HUES64 (cell line): ENCODE measurements around the gene SMIM29.
"Not testable (repeated sequence)": the region's sequence is repeated elsewhere in the genome, so short reads cannot be mapped to it uniquely, and the experiment has no call there.

Experiments used
- H3K27ac ChIP-seq: 2 replicates; pipeline ENCODE4 v1.7.0; 2013; ENCODE audit warnings: low read depth, low read length, inconsistent platforms
- H3K27me3 ChIP-seq: 2 replicates; pipeline ENCODE4 v1.6.1; 2013; ENCODE audit warnings: mild to moderate bottlenecking, low read length; ENCODE audit not compliant: insufficient read depth
- H3K36me3 ChIP-seq: 2 replicates; pipeline ENCODE4 v1.6.1; 2013; ENCODE audit warnings: mild to moderate bottlenecking, low read length; ENCODE audit not compliant: insufficient read depth
- H3K4me1 ChIP-seq: 2 replicates; pipeline ENCODE4 v1.6.1; 2013; ENCODE audit warnings: mild to moderate bottlenecking, low read length, moderate library complexity; ENCODE audit not compliant: insufficient read depth
- H3K4me3 ChIP-seq: 2 replicates; pipeline ENCODE4 v1.5.1; 2013; ENCODE audit warnings: mild to moderate bottlenecking, low read length, moderate library complexity
- H3K9ac ChIP-seq: 2 replicates; pipeline ENCODE4 v1.6.1; 2013; ENCODE audit warnings: mild to moderate bottlenecking, low read depth, low read length
- H3K9me3 ChIP-seq: 2 replicates; pipeline ENCODE4 v1.6.1; 2013; ENCODE audit warnings: low read depth, low read length; ENCODE audit not compliant: insufficient read depth
- WGBS: fragments of 150-250, 120-280 bp; methylation state at CpG from one replicate; pipeline ENCODE4 v1.1.7; 2013; ENCODE audit warnings: missing lambda C conversion rate; 5-methylcytosine and 5-hydroxymethylcytosine counted together

The SMIM29 gene

GRCh38 chr6:34263484-34263883 lies 14.7 kb upstream of the SMIM29 start:
- not testable (repeated sequence) for H3K36me3 ChIP-seq, H3K9me3 ChIP-seq, H3K4me3 ChIP-seq, H3K27me3 ChIP-seq, H3K27ac ChIP-seq, H3K4me1 ChIP-seq, H3K9ac ChIP-seq
- WGBS: 96% methylated on average over 22 of the region's 23 CpGs

DNA sequence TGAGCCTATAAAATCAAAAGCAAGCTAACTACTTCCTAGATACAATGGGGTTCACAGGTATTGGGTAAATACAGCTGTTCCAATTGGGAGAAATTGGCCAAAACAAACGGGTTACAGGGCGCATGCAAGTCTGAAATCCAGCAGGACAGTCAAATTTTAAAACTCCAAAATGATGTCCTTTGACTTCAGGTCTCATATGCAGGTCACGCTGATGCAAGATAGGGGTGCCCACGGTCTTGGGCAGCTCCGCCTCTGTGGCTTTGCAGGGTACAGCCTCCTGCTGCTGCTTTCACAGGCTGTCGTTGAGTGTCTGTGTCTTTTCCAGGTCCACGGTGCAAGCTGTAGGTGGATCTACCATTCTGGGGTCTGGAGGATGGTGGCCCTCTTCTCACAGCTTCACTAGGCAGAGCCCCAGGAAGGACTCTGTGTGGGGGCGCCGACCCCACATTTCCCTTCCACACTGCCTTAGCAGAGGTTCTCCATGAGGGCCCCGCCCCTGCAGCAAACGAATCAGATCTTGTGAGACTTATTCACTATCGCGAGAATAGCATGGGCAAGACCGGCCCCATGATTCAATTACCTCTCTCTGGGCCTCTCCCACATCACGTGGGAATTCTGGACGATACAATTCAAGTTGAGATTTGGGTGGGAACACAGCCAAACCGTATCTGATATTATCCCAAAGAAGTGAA lies 11.9 kb upstream of the SMIM29 start:
- H3K4me1 ChIP-seq: no peaks in the 10 kb centered on the region
- no peak overlapping the region for H3K27ac ChIP-seq
- no peak overlapping the region for H3K4me3 ChIP-seq
- 0 out of 2 replicates have a peak, but pooled peaks cover 6% of the 10 kb centered on the region for H3K9me3 ChIP-seq
- no peaks in the 10 kb centered on the region for H3K27me3 ChIP-seq
- H3K36me3 ChIP-seq: no peaks in the 10 kb centered on the region
- 88% methylated on average over 17 of the region's 17 CpGs for WGBS
- no peak overlapping the region for H3K9ac ChIP-seq

DNA sequence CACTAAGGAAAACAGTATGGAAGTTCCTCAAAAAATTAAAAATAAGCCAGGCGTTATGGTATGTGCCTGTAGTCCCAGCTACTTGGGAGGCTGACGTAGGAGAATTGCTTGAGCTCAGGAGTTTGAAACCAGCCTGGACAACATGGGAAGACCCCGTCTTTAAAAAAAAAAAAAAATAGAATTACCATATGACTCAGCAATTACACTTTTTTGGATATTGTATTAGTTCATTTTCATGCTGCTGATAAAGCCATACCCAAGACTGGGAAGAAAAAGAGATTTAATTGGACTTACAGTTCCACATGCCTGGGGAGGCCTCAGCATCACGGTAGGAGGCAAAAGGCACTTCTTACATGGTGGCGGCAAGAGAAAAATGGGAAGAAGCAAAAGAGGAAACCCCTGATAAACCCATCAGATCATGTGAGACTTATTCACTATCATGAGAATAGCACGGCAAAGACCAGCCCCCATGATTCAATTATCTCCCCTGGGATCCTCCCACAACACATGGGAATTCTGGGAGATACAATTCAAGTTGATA lies 10.8 kb upstream of the SMIM29 start:
- no peaks in the 10 kb centered on the region for H3K4me1 ChIP-seq
- H3K9ac ChIP-seq: no peak overlapping the region
- no peaks in the 10 kb centered on the region for H3K27me3 ChIP-seq
- H3K9me3 ChIP-seq: 0 out of 2 replicates have a peak, but pooled peaks cover 6% of the 10 kb centered on the region
- WGBS: 97% methylated on average over 5 of the region's 6 CpGs
- H3K27ac ChIP-seq: no peak overlapping the region
- H3K36me3 ChIP-seq: no peaks in the 10 kb centered on the region
- no peak overlapping the region for H3K4me3 ChIP-seq

DNA sequence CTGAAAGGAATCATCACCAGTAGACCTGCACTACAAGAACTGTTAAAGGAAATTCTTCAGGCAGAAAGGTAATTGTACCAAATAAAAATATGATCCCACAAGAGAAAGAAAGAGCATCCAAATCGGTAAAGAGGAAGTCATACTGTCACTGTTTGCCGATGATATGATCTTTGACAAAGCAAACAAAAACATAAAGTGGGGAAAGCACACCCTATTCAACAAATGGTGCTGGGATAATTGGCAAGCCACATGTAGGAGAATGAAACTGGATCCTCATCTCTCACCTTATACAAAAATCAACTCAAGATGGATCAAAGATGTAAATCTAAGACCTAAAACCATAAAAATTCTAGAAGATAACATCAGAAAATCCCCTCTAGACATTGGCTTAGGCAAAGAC lies 3.6 kb upstream of the SMIM29 start:
- 94% methylated on average over 2 of the region's 2 CpGs for WGBS
- H3K4me3 ChIP-seq, H3K9ac ChIP-seq, H3K9me3 ChIP-seq, H3K4me1 ChIP-seq, H3K27ac ChIP-seq, H3K27me3 ChIP-seq, H3K36me3 ChIP-seq: not testable (repeated sequence)

- Histone ChIP-seq H3K27ac (no peak overlapping the region), H3K4me1 (no peaks in the 10 kb centered on the region; the same call in 1 of the 2 replicates), H3K9me3 (no peaks in the 10 kb centered on the region), H3K27me3 (no peaks in the 10 kb centered on the region), H3K36me3 (peaks cover 6% of the 10 kb centered on the region), H3K9ac (peak overlapping the region; percentile 87), H3K4me3 (peak overlapping the region; percentile 97)
- WGBS: 57% methylated on average over 18 of the region's 18 CpGs
Observed at GRCh38 chr6:34249469-34250261, 859 bp upstream of the SMIM29 start.

GRCh38 chr6:34248198-34248726 lies 544 bp downstream of the SMIM29 start:
- Histone ChIP-seq H3K4me1 (peaks cover 3% of the 10 kb centered on the region; the same call in 1 of the 2 replicates), H3K4me3 (peak overlapping the region; percentile 76), H3K9ac (peak overlapping the region; percentile 53), H3K27ac (peak overlapping the region; percentile 51; the same call in 1 of the 2 replicates), H3K27me3 (no peaks in the 10 kb centered on the region), H3K36me3 (peaks cover 19% of the 10 kb centered on the region), H3K9me3 (no peaks in the 10 kb centered on the region)
- WGBS: 9% methylated on average over 17 of the region's 17 CpGs

GRCh38 chr6:34247481-34248197 lies 1.2 kb downstream of the SMIM29 start:
- no peak overlapping the region for H3K27ac ChIP-seq
- 90% methylated on average over 6 of the region's 6 CpGs for WGBS
- H3K36me3 ChIP-seq: peaks cover 25% of the 10 kb centered on the region
- H3K9me3 ChIP-seq: no peaks in the 10 kb centered on the region
- H3K27me3 ChIP-seq: no peaks in the 10 kb centered on the region
- H3K9ac ChIP-seq: no peak overlapping the region
- peaks cover 8% of the 10 kb centered on the region; the same call in 1 of the 2 replicates for H3K4me1 ChIP-seq
- H3K4me3 ChIP-seq: peak overlapping the region; percentile 76; the same call in 1 of the 2 replicates

DNA sequence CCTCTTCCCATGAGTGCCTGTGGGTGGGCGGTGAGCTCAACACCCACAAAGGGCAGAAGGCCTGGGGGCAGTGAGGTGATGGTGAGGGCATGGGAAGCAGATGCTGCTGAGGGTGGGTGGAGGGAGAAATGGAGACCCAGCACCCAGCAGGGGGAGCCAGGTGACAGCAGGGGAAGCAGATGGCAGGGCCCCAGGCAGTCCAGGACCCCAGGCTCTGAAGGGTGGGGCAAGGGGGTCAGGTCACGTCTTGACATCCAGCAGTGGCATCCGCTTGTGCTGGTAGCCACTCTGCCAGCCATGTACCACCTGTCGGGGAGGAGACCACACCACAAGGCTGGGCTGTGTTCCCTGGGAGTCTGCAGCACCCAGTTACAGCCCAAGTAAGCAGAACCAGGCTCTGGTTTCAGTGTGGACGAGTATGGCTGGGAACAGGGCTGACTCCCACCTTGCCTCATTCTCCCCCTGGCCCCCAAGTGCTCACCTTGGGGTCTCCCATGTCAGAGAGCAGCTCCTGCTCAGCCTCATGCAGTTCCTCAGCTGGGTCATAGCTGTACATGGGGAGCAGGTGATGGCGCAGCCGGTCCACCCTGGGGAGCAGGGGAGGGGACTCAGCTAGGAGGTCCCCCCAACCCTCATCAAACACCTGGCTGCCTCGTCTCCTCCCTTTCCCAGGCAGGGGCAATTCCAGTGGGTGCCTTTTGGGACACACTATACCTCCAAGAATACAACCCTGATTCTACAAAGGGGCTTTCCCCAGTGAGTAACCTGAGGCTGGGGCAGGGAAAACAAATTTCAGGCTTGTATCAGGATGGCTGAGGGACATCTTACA lies 2.0 kb downstream of the SMIM29 start:
- Histone ChIP-seq H3K27me3 (no peaks in the 10 kb centered on the region), H3K36me3 (peaks cover 34% of the 10 kb centered on the region), H3K4me1 (peaks cover 12% of the 10 kb centered on the region; the same call in 1 of the 2 replicates), H3K9me3 (no peaks in the 10 kb centered on the region), H3K27ac (peak overlapping the region; percentile 37; the same call in 1 of the 2 replicates), H3K9ac (no peak overlapping the region), H3K4me3 (no peak overlapping the region)
- 48% methylated on average over 8 of the region's 8 CpGs for WGBS

DNA sequence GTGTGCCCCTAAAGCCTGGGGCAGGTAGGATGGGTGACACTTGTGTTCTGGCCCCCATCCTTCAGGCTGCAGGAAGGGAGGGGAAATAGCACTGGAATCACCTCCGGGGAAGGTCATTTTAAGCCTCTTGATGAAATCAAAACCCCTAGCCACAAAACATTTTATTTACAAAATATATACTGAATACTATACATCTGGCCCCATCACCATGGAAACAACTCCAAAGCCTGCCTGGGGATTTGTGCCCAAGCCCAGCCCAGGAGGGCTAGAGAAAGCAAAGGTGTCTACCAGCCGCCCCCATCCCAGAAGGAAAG lies 2.6 kb downstream of the SMIM29 start:
- no peaks in the 10 kb centered on the region for H3K27me3 ChIP-seq
- H3K27ac ChIP-seq: peak overlapping the region; percentile 37; the same call in 1 of the 2 replicates
- H3K9me3 ChIP-seq: no peaks in the 10 kb centered on the region
- WGBS: 43% methylated on average over 2 of the region's 2 CpGs
- peaks cover 39% of the 10 kb centered on the region for H3K36me3 ChIP-seq
- no peak overlapping the region for H3K9ac ChIP-seq
- peaks cover 17% of the 10 kb centered on the region; the same call in 1 of the 2 replicates for H3K4me1 ChIP-seq
- H3K4me3 ChIP-seq: no peak overlapping the region

- WGBS: 88% methylated on average over 4 of the region's 7 CpGs
- H3K4me3 ChIP-seq, H3K27me3 ChIP-seq, H3K9me3 ChIP-seq, H3K9ac ChIP-seq: not testable (repeated sequence)
- H3K36me3 ChIP-seq: peaks cover 44% of the 10 kb centered on the region
- H3K27ac ChIP-seq: peak overlapping the region; percentile 37; the same call in 1 of the 2 replicates
- H3K4me1 ChIP-seq: peaks cover 21% of the 10 kb centered on the region; the same call in 1 of the 2 replicates
Observed at GRCh38 chr6:34245761-34246140, 3.1 kb downstream of the SMIM29 start.
